HEK293 (cell line): Measurements from ENCODE around the gene SDR42E1.

Experiments
- CTCF ChIA-PET: fragments of 350-600 bp; formaldehyde crosslinking; extraction: SDS; loops from one replicate; lab custom pipeline; 2021; ENCODE audit warnings: antibody characterized with exemption; lab: Yijun Ruan, JAX
- POLR2A ChIA-PET: fragments of 300-600 bp; formaldehyde crosslinking; extraction: SDS; loops from one replicate; lab custom pipeline; 2020; ENCODE audit warnings: antibody characterized with exemption, inconsistent platforms; lab: Yijun Ruan, JAX
- H3K27ac ChIP-seq: fragments of 200-500 bp; sonication (Bioruptor generic); 2 replicates; pipeline ENCODE4 v1.5.1; 2014; ENCODE audit warnings: low read depth, low read length, control low read depth, inconsistent platforms; ENCODE audit errors: extremely low read depth
- H3K36me3 ChIP-seq, 2 experiments: fragments of 200-500 bp in 1 of 2; sonication (Bioruptor generic) in 1 of 2; 1 replicate in 1 of 2; 2 replicates in 1 of 2; pipeline ENCODE4 v1.5.1; 2014 to 2017; ENCODE audit warnings: inconsistent platforms in 2 of 2, low read length in 2 of 2; ENCODE audit not compliant: control insufficient read depth in 2 of 2, insufficient read depth in 1 of 2
- H3K4me1 ChIP-seq: fragments of 200-500 bp; sonication (Bioruptor generic); 2 replicates; pipeline ENCODE4 v1.5.1; 2014; ENCODE audit warnings: mild to moderate bottlenecking, low read length, inconsistent platforms; ENCODE audit not compliant: control insufficient read depth, insufficient read depth
- H3K4me3 ChIP-seq: 2 replicates; pipeline ENCODE4 v1.5.1; 2011; ENCODE audit warnings: low read depth, mild to moderate bottlenecking, control low read depth, low read length, moderate library complexity
- H3K9me3 ChIP-seq: fragments of 200-500 bp; sonication (Bioruptor generic); 2 replicates; pipeline ENCODE4 v1.5.1; 2014; ENCODE audit warnings: low read depth, low read length, inconsistent platforms; ENCODE audit not compliant: control insufficient read depth, insufficient read depth
- GFI1B ChIP-seq: fragments of 450-650 bp; formaldehyde crosslinking; IDR thresholded peaks from 2 replicates; pipeline ENCODE4 v1.5.1; 2016; ENCODE audit warnings: missing biosample characterization, missing genetic modification characterization
- KLF1 ChIP-seq: fragments of 450-650 bp; formaldehyde crosslinking; IDR thresholded peaks from 2 replicates; pipeline ENCODE4 v1.5.1; 2016; ENCODE audit warnings: missing biosample characterization, missing genetic modification characterization
- KLF7 ChIP-seq: fragments of 450-650 bp; formaldehyde crosslinking; IDR thresholded peaks from 2 replicates; pipeline ENCODE4 v1.5.1; 2016; ENCODE audit warnings: missing biosample characterization, missing genetic modification characterization, borderline replicate concordance
- PRDM1 ChIP-seq: fragments of 450-650 bp; formaldehyde crosslinking; IDR thresholded peaks from 2 replicates; pipeline ENCODE4; 2016; ENCODE audit warnings: missing biosample characterization, missing genetic modification characterization
- SETDB1 ChIP-seq: IDR thresholded peaks from one replicate; pipeline ENCODE4 v1.6.1; 2017; ENCODE audit warnings: mild to moderate bottlenecking, low read length, moderate library complexity, mixed read lengths; ENCODE audit not compliant: insufficient read length
- WT1 ChIP-seq: fragments of 450-650 bp; formaldehyde crosslinking; IDR thresholded peaks from 2 replicates; pipeline ENCODE4 v1.5.1; 2016; ENCODE audit warnings: missing biosample characterization, missing genetic modification characterization
- YY1 ChIP-seq: fragments of 450-650 bp; formaldehyde crosslinking; IDR thresholded peaks from 2 replicates; pipeline ENCODE4 v1.5.1; 2018; ENCODE audit warnings: missing biosample characterization, missing genetic modification characterization
- ZNF19 ChIP-seq: fragments of 450-650 bp; formaldehyde crosslinking; IDR thresholded peaks from 2 replicates; pipeline ENCODE4; 2016; ENCODE audit warnings: missing biosample characterization, missing genetic modification characterization, low read depth
- ZNF366 ChIP-seq: fragments of 450-650 bp; formaldehyde crosslinking; conservative IDR thresholded peaks from 2 replicates; pipeline ENCODE4 v1.5.1; 2016; ENCODE audit warnings: missing biosample characterization, missing genetic modification characterization
- ZNF560 ChIP-seq: fragments of 450-650 bp; formaldehyde crosslinking; IDR thresholded peaks from 2 replicates; pipeline ENCODE4 v1.5.1; 2017; ENCODE audit warnings: missing biosample characterization, missing genetic modification characterization, borderline replicate concordance
- ZNF623 ChIP-seq: fragments of 450-650 bp; formaldehyde crosslinking; IDR thresholded peaks from 2 replicates; pipeline ENCODE4 v1.5.1; 2016; ENCODE audit warnings: missing biosample characterization, missing genetic modification characterization
- ZNF692 ChIP-seq: fragments of 450-650 bp; formaldehyde crosslinking; IDR thresholded peaks from 2 replicates; pipeline ENCODE4 v1.5.1; 2016; ENCODE audit warnings: missing biosample characterization, missing genetic modification characterization
- ZXDB ChIP-seq: fragments of 450-650 bp; formaldehyde crosslinking; IDR thresholded peaks from 2 replicates; pipeline ENCODE4 v1.5.1; 2016; ENCODE audit warnings: missing biosample characterization, missing genetic modification characterization
- TF ChIP-seq, protein P1 (sequence below): fragments of 450-650 bp; formaldehyde crosslinking; IDR thresholded peaks from 2 replicates; pipeline ENCODE4 v1.5.1; 2016; ENCODE audit warnings: missing biosample characterization, missing genetic modification characterization
- TF ChIP-seq, protein P2 (sequence below): fragments of 450-650 bp; formaldehyde crosslinking; IDR thresholded peaks from 2 replicates; pipeline ENCODE4 v1.5.1; 2016; ENCODE audit warnings: missing biosample characterization, missing genetic modification characterization

SDR42E1 gene

GRCh38 chr16:81956213-81956948 is 54.9 kb downstream of the SDR42E1 start:
- Histone ChIP-seq H3K36me3 (peaks cover 0 to 3% of the 10 kb centered on the region in 2 experiments; a peak in 2 of 3 replicates), H3K4me1 (no peaks in the 10 kb centered on the region), H3K27ac (no peak overlapping the region), H3K4me3 (no peak overlapping the region), H3K9me3 (no peaks in the 10 kb centered on the region)
- CTCF ChIA-PET: interaction anchor here (0.7 to 1.6 kb wide), 3 partner anchors 16 to 631 kb away, joined by 3 to 5 read pairs (median 3); no protein-coding TSS in a partner anchor
- TF ChIP-seq KLF7 (no peak), ZNF623 (tag by site-specific recombination) (no peak), ZNF692 (no peak), GFI1B (no peak), ZNF366 (tag by site-specific recombination) (no peak), WT1 (tag by site-specific recombination) (no peak), YY1 (no peak), PRDM1 (tag by site-specific recombination) (no peak), KLF1 (tag by site-specific recombination) (no peak), ZNF560 (no peak), ZNF19 (no peak)
- TF ChIP-seq, protein P1, sequence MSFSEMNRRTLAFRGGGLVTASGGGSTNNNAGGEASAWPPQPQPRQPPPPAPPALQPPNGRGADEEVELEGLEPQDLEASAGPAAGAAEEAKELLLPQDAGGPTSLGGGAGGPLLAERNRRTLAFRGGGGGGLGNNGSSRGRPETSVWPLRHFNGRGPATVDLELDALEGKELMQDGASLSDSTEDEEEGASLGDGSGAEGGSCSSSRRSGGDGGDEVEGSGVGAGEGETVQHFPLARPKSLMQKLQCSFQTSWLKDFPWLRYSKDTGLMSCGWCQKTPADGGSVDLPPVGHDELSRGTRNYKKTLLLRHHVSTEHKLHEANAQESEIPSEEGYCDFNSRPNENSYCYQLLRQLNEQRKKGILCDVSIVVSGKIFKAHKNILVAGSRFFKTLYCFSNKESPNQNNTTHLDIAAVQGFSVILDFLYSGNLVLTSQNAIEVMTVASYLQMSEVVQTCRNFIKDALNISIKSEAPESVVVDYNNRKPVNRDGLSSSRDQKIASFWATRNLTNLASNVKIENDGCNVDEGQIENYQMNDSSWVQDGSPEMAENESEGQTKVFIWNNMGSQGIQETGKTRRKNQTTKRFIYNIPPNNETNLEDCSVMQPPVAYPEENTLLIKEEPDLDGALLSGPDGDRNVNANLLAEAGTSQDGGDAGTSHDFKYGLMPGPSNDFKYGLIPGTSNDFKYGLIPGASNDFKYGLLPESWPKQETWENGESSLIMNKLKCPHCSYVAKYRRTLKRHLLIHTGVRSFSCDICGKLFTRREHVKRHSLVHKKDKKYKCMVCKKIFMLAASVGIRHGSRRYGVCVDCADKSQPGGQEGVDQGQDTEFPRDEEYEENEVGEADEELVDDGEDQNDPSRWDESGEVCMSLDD (tag by site-specific recombination): no peak
- TF ChIP-seq, protein P2, sequence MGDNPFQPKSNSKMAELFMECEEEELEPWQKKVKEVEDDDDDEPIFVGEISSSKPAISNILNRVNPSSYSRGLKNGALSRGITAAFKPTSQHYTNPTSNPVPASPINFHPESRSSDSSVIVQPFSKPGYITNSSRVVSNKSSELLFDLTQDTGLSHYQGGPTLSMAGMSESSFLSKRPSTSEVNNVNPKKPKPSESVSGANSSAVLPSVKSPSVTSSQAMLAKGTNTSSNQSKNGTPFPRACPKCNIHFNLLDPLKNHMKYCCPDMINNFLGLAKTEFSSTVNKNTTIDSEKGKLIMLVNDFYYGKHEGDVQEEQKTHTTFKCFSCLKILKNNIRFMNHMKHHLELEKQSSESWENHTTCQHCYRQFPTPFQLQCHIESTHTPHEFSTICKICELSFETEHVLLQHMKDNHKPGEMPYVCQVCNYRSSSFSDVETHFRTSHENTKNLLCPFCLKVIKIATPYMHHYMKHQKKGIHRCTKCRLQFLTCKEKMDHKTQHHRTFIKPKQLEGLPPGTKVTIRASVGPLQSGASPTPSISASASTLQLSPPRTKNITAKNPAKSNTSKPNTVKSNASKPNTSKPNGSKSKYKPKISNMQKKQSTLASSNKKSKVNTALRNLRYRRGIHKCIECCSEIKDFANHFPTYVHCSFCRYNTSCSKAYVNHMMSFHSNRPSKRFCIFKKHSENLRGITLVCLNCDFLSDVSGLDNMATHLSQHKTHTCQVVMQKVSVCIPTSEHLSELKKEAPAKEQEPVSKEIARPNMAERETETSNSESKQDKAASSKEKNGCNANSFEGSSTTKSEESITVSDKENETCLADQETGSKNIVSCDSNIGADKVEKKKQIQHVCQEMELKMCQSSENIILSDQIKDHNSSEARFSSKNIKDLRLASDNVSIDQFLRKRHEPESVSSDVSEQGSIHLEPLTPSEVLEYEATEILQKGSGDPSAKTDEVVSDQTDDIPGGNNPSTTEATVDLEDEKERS (tag by site-specific recombination): no peak
- POLR2A ChIA-PET: no interaction called here

DNA sequence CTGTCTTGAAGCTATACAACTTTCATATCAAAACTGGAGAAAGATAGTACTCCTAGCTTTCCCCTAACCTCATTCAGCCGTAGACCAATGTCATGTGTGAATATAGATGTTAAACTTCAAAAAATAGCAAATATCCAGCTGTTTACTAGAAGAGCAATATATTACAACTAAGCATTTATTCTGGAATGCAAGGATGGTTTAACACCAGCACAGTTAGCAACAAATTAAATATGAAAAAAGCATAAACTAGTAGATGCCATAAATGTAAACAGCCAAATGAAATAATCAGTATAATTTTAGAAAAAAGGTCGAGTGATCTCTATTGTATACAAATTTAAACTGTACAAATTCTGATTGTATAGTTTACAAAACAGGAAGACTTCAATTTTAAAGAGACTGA is 59.7 kb downstream of the SDR42E1 start:
- ChIA-PET CTCF (interaction anchor here (1.0 kb wide), 1 partner anchor 11 kb away, joined by 5 read pairs; no protein-coding TSS in a partner anchor), POLR2A (no interaction called here)
- Histone ChIP-seq H3K4me3 (no peak overlapping the region), H3K27ac (no peak overlapping the region), H3K9me3 (no peaks in the 10 kb centered on the region), H3K4me1 (no peaks in the 10 kb centered on the region), H3K36me3 (peaks cover 0 to 5% of the 10 kb centered on the region in 2 experiments; a peak in 2 of 3 replicates)
- TF ChIP-seq ZXDB (no peak), SETDB1 (peak; percentile 51)
